NOMO-1 (cell line): ENCODE measurements around the gene ADGRG3.

ENCODE experiments used
- DNase-seq, 2 experiments: peaks; one replicate each; lab custom pipeline; 2025; ENCODE audit not compliant: unreplicated experiment in 2 of 2; lab: John Stamatoyannopoulos, UW

The ADGRG3 gene, protein sequence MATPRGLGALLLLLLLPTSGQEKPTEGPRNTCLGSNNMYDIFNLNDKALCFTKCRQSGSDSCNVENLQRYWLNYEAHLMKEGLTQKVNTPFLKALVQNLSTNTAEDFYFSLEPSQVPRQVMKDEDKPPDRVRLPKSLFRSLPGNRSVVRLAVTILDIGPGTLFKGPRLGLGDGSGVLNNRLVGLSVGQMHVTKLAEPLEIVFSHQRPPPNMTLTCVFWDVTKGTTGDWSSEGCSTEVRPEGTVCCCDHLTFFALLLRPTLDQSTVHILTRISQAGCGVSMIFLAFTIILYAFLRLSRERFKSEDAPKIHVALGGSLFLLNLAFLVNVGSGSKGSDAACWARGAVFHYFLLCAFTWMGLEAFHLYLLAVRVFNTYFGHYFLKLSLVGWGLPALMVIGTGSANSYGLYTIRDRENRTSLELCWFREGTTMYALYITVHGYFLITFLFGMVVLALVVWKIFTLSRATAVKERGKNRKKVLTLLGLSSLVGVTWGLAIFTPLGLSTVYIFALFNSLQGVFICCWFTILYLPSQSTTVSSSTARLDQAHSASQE

DNA sequence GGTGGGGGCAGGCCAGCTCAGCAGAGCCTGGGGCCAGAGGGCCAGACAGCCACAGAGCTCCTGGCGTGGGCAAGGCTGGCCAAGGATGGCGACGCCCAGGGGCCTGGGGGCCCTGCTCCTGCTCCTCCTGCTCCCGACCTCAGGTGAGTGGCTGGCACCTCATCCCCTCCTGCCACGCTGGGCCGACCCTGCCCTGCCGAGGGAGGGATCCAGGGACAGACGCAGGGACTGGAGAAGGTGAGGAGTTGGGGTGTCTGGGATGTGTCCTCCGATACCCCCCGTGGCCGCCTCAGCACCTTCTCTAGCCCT lies at the start of gene ADGRG3:
Gene ADGRG3, plus strand, starts transcription at position 44 of the 309 bp plus-strand sequence. Its CDS starts 42 bp downstream, at position 86.
- no peak for DNase-seq

DNA sequence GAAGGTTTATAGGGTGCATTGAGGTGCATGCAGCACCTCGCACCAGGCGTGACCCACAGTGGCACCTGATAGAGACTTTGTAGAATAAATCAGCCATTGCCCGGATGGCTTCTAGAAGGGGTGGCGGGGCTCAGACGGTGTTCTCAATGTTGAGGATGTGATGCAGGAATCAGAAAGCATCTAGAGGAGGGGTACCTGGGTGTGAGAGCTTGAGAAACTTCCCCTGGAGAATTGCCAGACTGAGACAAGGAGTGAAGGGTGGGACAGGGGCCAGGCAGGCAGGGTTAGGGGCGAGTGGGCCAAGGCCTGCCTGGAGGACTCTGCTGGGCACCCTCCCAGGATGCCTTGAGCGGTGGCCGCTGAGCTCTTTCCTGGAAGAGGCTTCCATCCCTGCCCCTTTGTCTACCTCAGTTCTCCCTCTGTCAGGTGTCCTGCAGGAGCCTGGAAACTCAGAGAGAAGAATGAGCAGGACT lies 48.9 kb upstream of the ADGRG3 start:
- no peak for DNase-seq

DNA sequence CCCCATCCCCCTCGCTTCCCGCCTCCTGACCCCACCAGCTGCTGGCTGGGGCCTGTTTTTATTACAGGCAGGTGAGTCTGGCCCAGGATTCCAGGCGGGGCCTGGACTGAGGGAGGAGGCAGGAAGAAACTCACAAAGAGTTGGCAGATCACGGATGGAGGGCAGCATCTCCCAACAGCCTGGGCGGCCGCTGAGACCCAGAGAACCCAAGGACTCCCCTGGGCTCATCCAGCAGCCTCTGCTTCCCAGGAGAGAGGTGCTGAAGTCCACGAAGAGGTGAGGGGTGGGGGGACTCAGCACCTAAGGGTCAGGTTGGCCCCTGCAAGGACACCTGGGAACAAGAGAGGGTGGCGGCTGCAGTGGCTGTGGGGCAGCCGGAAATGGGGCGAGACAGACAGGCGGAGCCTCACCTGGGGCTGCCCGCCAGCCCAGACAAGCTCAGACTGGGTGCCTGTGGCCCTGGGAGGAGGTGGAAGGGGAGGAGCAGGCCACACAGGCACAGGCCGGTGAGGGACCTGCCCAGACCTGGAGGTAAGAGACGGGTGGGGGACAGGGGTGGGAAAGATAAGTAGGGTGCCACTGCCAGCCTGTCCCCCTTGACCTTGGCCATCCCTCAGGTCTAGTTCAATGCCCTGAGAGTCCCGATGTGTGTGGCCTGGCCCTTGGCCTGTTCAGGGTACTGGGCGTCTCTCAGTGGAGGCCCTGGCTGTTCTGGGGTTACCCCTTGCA lies 48.3 kb upstream of the ADGRG3 start:
- no peak for DNase-seq

DNA sequence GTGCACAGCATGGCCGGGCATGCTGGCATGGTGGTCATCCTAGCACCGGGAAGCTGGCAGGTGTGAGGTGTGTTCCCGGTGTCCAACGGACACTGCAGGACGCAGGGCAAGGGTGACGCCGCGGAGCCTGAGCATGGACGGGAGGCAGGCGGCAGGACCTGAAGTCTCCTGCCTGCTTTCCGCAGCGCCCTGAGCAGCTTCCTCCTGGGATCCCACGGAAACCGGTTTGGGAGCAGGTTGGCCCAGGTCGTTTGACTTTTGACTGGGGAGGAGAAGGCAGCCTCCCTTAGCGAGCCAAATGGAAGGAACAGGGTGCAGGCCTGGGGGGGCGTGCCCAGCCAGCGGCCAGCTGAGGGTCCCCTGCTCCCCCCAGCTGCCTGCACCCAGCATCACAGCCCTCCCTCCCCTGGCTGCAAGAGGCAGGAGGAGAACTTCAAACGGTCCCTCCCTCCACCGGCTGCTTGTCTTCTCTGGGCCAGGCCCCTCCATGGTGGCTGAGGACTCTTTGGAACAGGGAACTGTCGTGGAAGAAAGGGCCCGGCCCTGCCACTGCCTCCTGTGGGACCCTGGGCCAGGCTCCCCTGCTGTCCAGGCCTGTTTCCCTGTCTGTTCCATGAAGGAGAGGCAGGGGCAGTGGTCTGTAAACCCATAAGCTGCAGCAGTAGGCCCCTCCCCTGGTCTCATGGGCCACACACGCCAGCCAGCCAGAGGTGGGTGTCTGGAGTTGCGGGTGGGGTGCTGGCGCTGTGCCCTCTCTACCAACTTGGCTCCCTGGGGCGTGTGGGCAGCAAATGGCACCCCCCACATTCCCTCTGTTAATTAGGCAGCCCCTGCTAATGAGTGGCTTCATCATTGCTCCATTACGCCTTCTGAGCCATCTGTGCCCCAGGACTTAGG lies 47.5 kb upstream of the ADGRG3 start:
- no peak for DNase-seq

DNA sequence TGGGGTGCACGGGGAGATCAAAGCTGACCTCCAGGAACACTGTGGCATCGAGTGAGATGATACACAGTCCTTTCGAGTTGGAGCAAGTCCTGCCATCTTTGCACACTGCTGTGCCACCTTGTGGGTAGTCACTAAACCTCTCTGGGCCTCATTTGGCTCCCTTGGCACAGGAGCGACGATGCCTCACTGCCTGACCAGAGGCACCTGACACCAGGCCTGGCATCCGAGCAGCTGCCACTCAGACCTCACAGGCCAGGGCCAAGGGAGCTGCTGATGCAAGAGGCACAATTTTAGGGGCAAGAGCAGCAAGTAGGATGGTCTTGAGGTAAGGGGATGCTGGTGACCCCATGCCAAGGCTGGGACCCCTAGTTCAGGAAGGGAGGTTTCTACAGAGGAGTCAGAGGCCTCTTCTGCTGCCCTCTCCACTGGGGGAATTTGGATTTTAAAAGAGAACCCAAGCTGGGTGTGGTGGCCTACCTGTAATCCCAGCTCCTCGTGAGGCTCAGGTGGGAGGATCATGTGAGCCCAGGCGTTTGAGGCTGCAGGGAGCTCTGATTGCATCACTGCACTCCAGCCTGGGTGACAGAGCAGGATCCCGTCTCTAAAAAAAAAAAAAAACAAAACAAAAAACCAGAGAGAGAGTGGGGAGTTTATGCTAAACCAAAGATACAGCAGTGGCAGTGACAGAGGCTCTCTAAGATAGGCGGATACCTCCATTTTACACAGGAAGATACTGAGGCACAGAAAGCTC lies 46.4 kb upstream of the ADGRG3 start:
- DNase-seq, result no peak

DNA sequence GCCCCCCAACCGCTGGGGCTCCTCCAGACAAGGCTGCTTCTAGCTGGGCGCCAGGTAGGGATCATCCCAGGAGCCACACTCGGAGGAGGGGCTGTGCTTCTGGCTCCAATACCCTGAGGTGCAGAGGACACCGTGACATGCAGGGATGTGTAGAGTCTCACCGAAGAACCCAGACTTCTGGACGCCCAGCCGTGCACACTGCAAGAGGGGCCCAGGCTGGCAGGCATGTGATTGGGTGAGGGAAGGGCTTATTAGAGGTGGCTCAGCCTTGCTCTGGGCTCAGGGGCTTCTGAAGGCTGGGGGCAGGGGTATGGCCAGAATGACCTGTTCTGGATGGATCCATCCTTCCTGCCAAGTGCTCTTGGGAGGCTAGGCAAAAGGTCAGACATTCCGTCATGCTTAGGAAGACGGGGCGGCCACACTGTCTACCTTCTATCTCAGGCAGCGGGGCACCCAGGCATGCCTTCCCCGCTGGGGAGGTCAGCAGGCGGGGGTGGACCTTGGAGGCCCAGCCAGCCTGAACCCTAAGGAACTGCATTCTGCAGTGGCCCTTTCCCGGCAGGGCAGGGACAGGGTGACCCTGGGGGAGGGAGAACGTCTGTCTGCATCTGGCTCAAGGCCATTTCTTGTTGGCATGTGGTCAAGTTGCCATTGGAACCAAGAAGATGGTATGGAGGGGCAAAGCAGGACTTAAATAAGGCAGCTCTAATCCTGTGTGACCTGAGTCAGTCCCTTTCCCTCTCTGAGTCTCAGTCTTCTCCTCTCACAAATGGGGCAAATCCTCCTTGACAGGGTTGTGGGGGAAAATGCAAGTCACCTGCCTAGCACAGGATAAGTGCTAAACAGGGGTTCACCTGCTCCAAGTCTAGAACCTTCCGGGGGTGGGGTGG lies 45.5 kb upstream of the ADGRG3 start:
- no peak for DNase-seq

DNA sequence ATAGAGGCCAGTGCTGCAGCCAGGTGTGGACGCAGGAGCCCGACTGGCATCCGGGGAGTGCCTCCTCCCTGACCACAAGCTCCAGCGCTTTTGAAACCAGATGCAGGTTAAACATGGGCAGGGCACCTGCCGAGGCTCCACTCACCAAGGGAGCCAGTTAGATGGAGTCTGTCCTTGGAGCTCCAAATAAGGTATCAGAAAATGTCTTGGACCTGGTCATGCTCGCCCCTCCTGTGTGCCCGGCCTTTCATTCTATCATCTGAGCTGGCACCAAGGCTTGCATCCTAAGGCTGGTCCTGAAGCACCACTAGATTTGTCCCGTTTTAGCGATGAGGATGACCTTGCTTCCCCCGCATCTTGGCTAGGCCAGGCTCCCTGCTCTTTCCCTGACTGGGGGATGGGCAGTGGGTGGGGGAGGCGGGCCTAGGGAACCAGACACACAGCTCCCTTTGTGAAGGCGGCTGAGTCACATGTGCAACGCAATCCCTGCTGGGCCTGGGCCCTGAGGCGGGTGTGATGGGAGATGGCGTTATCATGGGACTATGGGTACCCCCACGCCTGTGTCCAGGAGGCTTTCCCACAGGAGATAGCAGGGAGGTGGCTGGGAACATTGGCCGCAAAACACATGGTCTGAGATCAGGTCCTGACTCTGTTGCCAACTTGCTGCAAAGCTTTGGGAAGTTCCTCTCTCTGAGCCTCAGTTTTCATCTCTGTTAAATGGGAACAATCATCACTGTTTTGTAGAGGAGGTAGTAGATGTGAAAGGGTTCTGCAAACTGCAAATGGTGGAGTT lies 44.7 kb upstream of the ADGRG3 start:
- DNase-seq, result no peak

DNA sequence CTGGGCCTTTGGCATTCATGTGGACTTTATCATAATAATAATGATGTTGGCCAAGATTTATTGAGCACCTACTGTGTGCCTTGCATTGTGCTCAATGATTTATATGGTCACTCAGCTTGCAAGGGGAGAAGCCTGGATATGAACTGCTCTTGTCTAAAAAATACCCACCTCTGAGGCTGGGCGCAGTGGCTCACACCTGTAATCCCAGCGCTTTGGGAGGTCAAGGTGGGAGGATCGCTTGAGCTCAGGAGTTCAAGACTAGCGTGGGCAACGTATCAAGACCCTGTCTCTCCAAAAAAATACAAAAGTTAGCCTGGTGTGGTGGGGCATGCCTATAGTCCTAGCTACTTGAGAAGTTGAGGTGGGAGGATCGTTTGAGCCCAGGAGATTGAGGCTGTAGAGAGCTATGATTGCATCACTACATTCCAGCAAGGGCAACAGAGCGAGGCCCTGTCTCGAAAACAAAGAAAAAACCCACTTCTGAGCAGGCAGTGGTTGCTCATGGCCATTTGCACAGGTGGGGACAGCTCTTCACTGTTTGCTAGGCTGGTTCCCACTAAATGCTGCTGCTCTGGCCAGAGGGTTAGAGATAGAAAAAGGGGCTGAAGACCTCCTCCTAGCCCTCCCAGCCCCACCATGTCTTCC lies 43.9 kb upstream of the ADGRG3 start:
- no peak for DNase-seq

DNA sequence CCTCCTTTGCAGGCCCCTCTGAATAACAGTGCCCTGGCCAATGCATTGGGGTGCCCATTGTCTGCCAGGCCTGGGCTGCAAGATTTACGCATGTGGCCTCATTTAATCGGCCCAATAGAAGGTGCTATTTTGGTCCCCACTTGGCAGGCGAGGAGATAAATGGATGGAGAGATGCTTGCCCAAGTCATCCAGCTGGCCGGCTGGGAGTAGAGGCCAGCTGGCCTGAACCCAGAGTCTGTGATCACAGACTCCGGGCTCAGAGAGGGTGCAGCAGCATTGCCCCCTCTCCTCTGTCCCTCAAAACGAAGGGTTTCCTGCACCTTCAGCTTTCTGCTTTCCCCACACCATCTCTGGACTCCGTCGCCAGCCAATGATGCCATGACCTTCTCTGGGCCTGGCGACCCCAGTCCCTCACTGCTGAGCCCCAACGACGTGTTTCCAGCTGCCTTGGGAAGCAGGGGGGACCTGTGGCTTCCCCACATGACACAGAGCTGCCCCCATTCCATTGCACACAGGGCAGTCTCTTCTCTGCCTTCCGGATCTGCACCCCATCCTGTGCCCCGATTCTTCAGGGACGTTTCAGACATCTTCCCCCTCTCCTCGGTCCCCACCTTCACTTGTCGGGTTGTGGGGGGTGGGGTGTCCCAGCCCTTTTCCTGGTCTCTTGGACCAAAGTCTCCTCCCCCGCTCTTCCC lies 43.2 kb upstream of the ADGRG3 start:
- no peak for DNase-seq

DNA sequence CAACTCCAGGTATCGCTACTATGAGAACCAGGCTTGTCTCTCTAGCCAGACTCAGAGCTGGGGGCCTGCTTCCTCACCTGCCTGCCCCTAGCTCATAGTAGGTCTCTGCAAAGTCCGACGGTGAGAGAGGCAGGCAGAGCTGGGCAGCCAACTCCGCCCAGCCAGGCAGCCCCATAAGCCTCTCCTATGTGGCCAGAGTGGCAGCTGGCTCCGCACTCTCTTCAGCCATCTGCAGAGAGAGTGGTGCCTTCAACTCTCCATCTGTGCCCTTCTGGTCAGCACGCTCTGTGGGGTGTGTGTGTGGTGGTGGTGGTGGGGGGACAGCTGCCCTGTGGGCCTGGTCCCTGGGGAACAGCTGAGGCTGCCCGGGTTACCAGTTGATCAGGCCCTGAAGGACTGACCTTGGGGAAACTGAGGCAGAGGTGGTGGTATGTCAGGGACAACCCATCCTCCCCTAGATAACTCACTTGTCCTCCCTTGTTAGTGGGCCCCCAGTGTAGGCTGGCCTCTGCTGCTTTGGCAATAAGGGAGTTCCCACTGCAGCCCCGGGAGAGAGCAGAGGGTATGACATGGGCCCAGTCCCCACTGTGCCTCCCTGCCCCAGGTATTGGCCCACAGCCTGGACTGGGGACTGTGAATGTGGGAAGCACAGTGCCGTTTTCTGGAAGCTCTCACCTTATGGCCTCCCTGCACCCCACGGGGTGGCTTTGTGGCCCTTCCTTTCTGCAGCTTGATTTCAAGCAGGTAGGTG lies 41.5 kb upstream of the ADGRG3 start:
- no peak for DNase-seq

DNA sequence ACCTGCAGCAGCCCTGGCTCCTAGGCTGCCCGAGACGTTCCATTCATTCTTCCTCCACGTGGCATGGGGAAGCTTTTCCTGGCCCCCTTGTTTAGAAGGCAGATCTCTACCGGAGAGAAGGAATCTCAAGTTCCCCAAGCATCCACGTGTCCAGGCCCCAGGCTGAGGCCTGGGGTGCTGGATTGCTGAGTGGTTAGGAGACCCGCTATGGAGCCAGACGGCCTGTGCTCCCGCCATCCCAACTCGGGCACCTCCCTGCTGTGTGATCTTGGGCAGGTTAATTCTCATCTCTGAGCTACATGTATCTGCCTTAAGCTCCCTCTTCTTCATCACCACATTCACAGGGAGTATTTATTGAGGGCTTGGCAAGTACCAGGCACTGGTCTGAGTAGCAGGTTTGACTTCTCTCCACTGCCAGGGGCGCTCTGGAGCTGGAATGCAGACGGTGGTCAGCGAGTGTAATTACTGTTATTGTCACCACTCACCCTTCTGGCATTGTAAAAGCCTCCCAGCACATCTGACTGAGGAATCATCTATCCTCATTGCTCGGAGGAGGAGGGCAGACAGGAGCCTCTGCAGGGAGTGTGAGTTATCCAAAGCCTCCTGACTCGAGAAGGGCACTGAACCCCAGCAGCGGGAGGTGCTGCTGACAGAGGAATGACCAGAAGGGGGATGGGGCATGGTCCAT lies 40.8 kb upstream of the ADGRG3 start:
- no peak for DNase-seq

DNA sequence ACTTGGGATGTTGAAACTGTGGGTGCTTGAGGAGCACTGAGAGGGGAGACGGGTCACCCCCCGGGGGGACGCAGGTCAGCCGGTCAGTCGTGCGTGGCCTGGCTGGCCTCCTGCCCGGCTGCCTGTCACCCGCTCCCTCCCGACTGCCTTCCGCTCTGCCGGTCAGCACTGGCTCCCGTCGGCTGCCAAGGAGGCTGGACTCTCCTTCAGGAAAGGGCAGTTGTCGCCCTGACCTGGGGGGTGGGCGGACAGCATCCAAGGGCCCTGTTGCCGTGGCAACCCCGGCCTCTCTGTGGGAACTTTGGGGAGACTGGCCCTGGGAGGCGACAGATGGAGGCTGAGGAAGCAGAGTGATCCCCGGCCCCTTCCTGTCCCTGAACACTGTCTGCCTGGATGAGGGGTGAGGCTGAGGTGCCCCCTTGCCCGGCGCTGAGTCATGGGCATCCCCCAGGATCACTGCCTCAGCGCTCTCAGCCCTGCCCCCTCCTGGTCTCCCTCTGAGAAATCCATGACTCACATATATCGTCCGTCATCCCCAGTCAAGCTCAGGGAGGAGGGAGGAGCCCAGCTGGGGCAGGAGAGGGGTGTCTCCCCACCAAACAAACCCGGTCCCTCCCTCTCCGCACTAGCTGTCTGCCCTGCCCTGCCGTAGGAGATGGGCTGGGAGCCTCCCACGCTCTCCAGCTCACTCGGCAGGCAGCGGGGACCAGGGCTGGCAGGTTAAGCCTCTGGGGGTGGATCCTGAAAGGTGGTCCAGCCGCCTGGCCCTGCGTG lies 39.9 kb upstream of the ADGRG3 start, which contains the start of gene ADGRG1:
Gene ADGRG1, plus strand, starts transcription at position 623 of the 774 bp plus-strand sequence. CDS start 21,658 bp downstream, outside the sequence.
- DNase-seq, result no peak

DNA sequence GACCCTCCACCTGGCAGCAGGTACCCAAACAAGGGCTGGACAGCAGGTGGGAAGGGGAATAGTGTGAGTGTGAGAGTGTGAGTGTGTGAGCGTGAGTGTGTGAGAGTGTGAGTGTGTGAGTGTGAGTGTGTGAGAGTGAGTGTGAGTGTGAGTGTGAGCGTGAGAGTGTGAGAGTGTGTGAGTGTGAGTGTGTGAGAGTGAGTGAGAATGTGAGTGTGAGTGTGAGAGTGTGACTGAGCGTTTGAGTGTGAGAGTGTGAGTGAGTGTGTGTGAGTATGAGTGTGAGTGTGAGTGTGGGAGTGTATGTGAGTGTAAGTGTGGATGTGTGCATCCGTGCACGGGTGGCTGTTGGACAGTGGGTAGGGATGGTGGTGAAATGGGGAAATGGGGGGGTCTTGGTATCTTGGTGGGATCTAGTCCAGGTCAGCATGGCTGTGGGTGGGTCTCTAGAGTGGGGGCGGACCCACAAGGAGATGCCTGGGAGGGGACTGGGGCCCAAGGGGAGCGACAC lies 39.3 kb upstream of the ADGRG3 start:
- DNase-seq, result no peak

DNA sequence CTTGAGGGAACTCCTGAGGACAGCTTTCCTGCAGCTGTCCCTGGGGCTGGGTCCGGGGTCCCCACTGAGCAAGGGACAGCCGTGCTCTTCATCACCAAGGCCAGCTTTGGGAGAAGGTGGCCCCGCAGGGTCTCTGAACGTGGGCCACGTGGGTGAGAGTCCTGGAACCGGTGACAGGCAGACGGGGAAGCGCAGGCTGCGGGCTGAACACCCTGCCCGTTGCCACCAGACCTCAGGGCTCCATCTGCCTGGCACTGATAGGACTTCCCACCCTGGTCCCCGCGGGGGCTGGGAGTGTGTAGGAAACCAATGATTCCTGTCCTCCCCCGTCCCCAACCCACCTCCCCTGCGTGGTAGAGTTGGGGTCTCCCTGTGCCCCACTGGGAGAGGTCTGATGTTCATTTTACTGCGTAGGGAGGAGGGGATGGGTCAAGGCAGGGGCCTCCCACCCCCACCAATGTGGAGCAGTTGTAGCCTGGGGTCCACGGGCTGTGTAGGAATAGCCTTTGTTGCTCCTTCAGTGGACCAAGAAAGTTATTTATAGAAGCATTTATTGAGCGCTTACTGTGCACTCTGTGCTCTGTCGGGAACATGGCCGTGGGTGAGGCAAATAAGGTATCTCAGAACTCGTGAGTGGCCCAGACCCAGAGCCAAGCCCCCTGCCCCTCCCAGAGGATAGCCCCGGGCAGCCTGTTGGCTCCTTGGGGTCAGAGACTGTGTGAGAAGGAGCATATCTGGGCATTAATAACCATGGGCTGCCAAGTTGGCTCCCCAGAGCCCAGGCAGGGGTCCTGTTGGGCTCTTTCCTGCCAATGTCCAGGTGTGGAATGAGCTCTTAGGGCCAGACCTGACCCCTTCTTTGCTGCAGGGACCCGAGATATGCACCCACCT lies 38.3 kb upstream of the ADGRG3 start:
- no peak for DNase-seq
